Immature natural killer cell (primary cell): ENCODE data around the gene NDOR1. TPM values are rescaled to one million over a fixed set of nuclear protein-coding genes. Genes with fewer than 3 reads are reported as not detected.
A peak's percentile ranks its signal among the peaks of the same experiment; 100 is the strongest.

Experiments used
- DNase-seq, 3 donors: peaks; one replicate each; pipeline ENCODE4 v3.0.0; 2022; ENCODE audit warnings: mixed read lengths in 1 of 3
- H3K27ac Mint-ChIP-seq, 6 donors: one replicate each; pipeline ENCODE4 v1.8.0; 2020; ENCODE audit warnings: mixed read lengths in 6 of 6, mild to moderate bottlenecking in 5 of 6, inconsistent platforms in 4 of 6, moderate library complexity in 3 of 6
- H3K27me3 Mint-ChIP-seq, 3 donors: one replicate each; pipeline ENCODE4 v1.8.0; 2020 to 2021; ENCODE audit warnings: low read depth in 3 of 3, mild to moderate bottlenecking in 3 of 3, mixed read lengths in 3 of 3, moderate library complexity in 3 of 3, inconsistent platforms in 1 of 3
- H3K36me3 Mint-ChIP-seq, 3 donors: one replicate each; pipeline ENCODE4 v1.8.0; 2020; ENCODE audit warnings: mixed read lengths in 3 of 3, inconsistent platforms in 2 of 3, mild to moderate bottlenecking in 2 of 3
- H3K4me1 Mint-ChIP-seq, 2 donors: one replicate each; pipeline ENCODE4 v1.8.0; 2020; ENCODE audit warnings: inconsistent platforms in 2 of 2, mild to moderate bottlenecking in 2 of 2, mixed read lengths in 2 of 2, moderate library complexity in 1 of 2
- H3K4me3 Mint-ChIP-seq, 5 donors: one replicate each; pipeline ENCODE4 v1.8.0; 2020; ENCODE audit warnings: mild to moderate bottlenecking in 5 of 5, mixed read lengths in 5 of 5, inconsistent platforms in 3 of 5, moderate library complexity in 3 of 5
- H3K9me3 Mint-ChIP-seq, 6 donors: one replicate each; pipeline ENCODE4 v1.8.0; 2020; ENCODE audit warnings: mild to moderate bottlenecking in 6 of 6, mixed read lengths in 6 of 6, inconsistent platforms in 4 of 6, moderate library complexity in 3 of 6
- polyA plus RNA-seq, 3 donors: library from polyadenylated mRNA; unstranded; fragments of 300-500 nt; fragmentation: Illumina TruSeq; gene quantifications; one replicate each; pipeline ENCODE4 v1.2.3, GENCODE V29; 2021

The NDOR1 gene
- polyA plus RNA-seq, 3 donors from 2014 or later, result 1.7 to 10.3 (median 4.2) TPM

- Mint-ChIP-seq H3K4me3 (no peak overlapping the region), H3K9me3 (no peaks in the 10 kb centered on the region), H3K4me1 (peaks cover 17 to 20% of the 10 kb centered on the region in 2 donors), H3K36me3 (no peaks in the 10 kb centered on the region), H3K27me3 (peaks cover 2 to 10% (median 10%) of the 10 kb centered on the region in 3 donors), H3K27ac (no peak overlapping the region)
- DNase-seq, result no peak
Observed at GRCh38 chr9:137192448-137192780, 13.1 kb upstream of the NDOR1 start.

GRCh38 chr9:137192859-137193258, 12.6 kb upstream of the NDOR1 start:
- DNase-seq, result no peak
- no peak overlapping the region for H3K27ac Mint-ChIP-seq
- no peaks in the 10 kb centered on the region for H3K36me3 Mint-ChIP-seq
- H3K9me3 Mint-ChIP-seq, result no peaks in the 10 kb centered on the region
- H3K4me1 Mint-ChIP-seq, result peaks cover 12 to 16% of the 10 kb centered on the region in 2 donors
- peaks cover 2 to 8% (median 7%) of the 10 kb centered on the region in 3 donors for H3K27me3 Mint-ChIP-seq
- no peak overlapping the region for H3K4me3 Mint-ChIP-seq

DNA sequence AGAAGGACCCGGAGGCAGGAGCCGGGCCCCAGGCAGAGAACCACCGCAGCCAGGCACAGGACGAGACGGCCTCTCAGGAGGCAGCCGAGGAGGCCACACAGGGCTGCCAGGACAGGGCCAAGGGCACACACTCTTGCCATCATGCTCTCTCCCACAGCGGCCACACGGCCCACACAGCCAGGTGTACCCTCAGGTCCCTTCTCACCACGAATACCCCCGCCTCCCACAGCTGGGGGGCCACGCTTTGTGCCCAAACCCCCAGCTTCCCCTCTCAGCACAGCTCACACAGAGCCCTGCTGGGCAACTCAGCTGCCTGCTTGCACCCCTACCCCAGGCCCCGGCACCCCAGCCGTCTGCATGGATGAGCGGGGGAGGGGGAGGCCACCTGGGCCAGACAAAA, 11.7 kb upstream of the NDOR1 start:
- Mint-ChIP-seq H3K27me3 (peaks cover 0 to 2% (median 1%) of the 10 kb centered on the region in 3 donors), H3K27ac (no peak overlapping the region), H3K4me3 (no peak overlapping the region), H3K9me3 (no peaks in the 10 kb centered on the region), H3K4me1 (peaks cover 11 to 14% of the 10 kb centered on the region in 2 donors), H3K36me3 (no peaks in the 10 kb centered on the region)
- DNase-seq, result no peak

DNA sequence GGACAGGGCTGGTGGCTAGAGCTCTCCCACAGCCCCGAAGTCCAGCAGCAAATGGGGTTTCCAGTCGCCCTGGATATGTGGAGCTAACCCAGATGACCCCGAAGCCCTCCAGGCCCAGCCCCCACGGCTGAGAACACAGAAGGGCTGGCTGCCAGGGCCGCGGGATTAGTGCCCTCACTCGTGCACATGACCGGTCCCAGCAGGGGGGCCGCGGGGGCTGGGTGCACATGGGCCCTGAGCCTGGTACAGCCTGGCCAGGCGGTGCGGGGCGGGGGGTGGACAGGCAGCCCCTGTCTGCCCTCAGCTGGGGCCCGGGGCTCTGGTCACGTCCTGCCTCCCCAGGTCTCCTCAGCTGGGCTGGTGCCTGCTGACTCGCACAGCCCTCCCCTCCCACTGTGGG, 11.1 kb upstream of the NDOR1 start:
- H3K4me3 Mint-ChIP-seq, result no peak overlapping the region
- H3K27me3 Mint-ChIP-seq, result peaks cover 0 to 2% (median 1%) of the 10 kb centered on the region in 3 donors
- peaks cover 5 to 9% of the 10 kb centered on the region in 2 donors for H3K4me1 Mint-ChIP-seq
- no peaks in the 10 kb centered on the region for H3K9me3 Mint-ChIP-seq
- no peaks in the 10 kb centered on the region for H3K36me3 Mint-ChIP-seq
- H3K27ac Mint-ChIP-seq, result no peak overlapping the region
- no peak for DNase-seq

DNA sequence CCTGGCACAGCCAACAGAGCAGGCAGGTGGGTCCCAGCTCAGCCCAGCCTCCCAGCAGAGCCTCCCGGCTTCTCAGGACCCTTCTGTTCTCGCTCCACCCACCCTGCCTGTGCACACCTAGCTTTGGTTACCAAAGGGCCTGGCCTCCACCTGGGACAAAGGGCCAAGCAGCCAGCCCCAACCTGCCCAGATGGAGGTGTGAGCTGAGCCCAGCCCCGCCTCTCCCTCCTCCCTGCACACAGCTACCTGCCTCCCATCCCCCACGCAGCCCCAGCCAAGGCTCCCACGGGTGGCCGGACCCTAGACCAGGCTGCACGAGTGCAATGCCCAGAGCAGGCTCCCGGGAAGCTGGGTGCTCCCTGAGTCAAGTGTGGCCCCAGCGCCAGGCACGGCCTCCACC, 10.6 kb upstream of the NDOR1 start:
- DNase-seq, result no peak
- no peaks in the 10 kb centered on the region for H3K9me3 Mint-ChIP-seq
- no peak overlapping the region for H3K27ac Mint-ChIP-seq
- H3K27me3 Mint-ChIP-seq, result peaks cover 0 to 2% (median 1%) of the 10 kb centered on the region in 3 donors
- no peak overlapping the region for H3K4me3 Mint-ChIP-seq
- H3K4me1 Mint-ChIP-seq, result peaks cover 0 to 7% of the 10 kb centered on the region in 2 donors
- H3K36me3 Mint-ChIP-seq, result no peaks in the 10 kb centered on the region

- Mint-ChIP-seq H3K27me3 (peaks cover 0 to 2% (median 2%) of the 10 kb centered on the region in 3 donors), H3K4me3 (no peak overlapping the region), H3K9me3 (no peaks in the 10 kb centered on the region), H3K27ac (no peak overlapping the region), H3K4me1 (peaks cover 0 to 7% of the 10 kb centered on the region in 2 donors), H3K36me3 (no peaks in the 10 kb centered on the region)
- no peak for DNase-seq
Observed at GRCh38 chr9:137195525-137196220, 9.8 kb upstream of the NDOR1 start.

DNA sequence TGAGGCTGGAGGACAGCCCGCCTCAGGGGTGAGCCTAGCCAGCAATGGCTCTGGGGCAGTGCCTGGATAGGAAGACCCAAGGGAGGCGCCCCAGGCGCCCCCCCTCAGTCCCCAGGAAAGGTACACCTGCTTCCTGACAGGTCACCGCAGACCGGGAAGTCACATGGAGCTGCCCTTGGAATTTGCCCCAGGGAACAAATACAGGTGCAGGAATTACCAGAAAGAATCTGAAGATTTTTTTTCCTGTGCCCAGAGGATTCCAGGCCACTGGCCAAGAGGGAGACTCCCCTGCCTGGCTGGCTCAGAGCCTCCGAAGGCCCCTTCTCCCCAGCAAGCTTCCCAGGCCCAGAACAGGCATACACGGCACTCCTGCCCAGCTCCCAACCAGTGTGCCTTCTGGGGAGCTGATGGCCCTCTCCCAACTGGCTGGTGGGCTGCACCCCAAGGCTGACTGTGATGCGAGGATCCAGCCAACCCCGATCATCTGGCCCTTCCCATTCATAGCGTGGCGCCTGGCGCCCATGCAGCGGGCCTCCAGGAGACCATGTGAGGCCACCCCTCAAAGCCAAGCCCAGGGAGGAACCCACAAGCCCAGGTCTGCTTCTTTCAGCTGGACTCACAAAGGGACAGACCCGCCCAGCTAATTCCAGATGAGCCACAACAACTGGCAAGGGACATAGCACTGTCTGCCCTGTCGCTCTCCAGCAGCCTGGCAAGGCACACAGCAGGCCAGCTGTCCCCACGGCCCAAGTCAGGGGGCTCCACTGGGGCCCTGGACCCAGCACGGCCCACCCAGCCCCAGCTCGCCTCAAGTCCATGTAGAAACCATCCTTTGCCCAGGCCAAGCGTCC, 7.2 kb upstream of the NDOR1 start:
- no peaks in the 10 kb centered on the region for H3K9me3 Mint-ChIP-seq

DNA sequence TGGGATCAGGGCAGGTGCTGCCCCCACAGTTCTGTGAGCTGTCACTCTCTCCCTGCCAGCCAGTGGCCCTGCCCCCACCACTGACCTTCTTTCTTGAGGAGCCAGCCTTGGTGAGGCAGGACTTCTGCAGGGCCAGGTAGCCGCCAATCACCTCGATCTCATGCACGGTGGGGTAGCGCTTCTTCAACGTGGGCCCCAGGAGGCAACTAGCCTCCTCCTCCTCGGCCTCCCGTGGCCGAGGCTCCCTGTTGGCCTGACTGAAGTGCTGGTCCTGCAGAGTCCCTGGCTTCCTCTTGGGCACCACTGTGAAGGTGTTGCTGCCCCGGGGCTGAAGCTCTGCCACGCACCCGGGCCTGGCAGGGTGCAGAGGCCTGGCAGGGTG, 6.6 kb upstream of the NDOR1 start:
- DNase-seq, result no peak
- Mint-ChIP-seq H3K9me3 (no peaks in the 10 kb centered on the region), H3K36me3 (no peaks in the 10 kb centered on the region), H3K4me3 (peak overlapping the region in 1 of 5 donors; percentile 24), H3K27me3 (peaks cover 0 to 4% (median 0%) of the 10 kb centered on the region in 3 donors), H3K27ac (no peak overlapping the region), H3K4me1 (peaks cover 10 to 12% of the 10 kb centered on the region in 2 donors)

More for the DNA sequence above, 7.2 kb upstream of the NDOR1 start:
- no peak for DNase-seq
- Mint-ChIP-seq H3K27me3 (peaks cover 0 to 4% (median 0%) of the 10 kb centered on the region in 3 donors), H3K4me1 (peaks cover 7 to 12% of the 10 kb centered on the region in 2 donors), H3K4me3 (peak overlapping the region in 3 of 5 donors; percentile 24 to 46 (median 24)), H3K27ac (no peak overlapping the region), H3K36me3 (no peaks in the 10 kb centered on the region)

GRCh38 chr9:137199411-137200121, 5.9 kb upstream of the NDOR1 start:
- Mint-ChIP-seq H3K36me3 (no peaks in the 10 kb centered on the region), H3K27me3 (peaks cover 0 to 4% (median 0%) of the 10 kb centered on the region in 3 donors), H3K27ac (peak overlapping the region in 1 of 6 donors; percentile 48), H3K4me1 (peaks cover 15 to 18% of the 10 kb centered on the region in 2 donors), H3K4me3 (peak overlapping the region; percentile 61 to 81 (median 66)), H3K9me3 (no peaks in the 10 kb centered on the region)
- DNase-seq, result no peak

GRCh38 chr9:137200311-137201204, 4.9 kb upstream of the NDOR1 start, which contains the start of gene TPRN:
Gene TPRN, minus strand, starts transcription at chr9:137200741. Its CDS starts 30 bp downstream, at chr9:137200711.
- Mint-ChIP-seq H3K27ac (peak within 1 kb of the TSS; percentile 74 to 91 (median 80)), H3K36me3 (no peaks in the 10 kb centered on the region), H3K27me3 (peaks cover 0 to 4% (median 0%) of the 10 kb centered on the region in 3 donors), H3K9me3 (no peaks in the 10 kb centered on the region), H3K4me3 (peak within 1 kb of the TSS; percentile 83 to 87 (median 86)), H3K4me1 (peaks cover 21 to 24% of the 10 kb centered on the region in 2 donors)
- peak; percentile 99 for DNase-seq

DNA sequence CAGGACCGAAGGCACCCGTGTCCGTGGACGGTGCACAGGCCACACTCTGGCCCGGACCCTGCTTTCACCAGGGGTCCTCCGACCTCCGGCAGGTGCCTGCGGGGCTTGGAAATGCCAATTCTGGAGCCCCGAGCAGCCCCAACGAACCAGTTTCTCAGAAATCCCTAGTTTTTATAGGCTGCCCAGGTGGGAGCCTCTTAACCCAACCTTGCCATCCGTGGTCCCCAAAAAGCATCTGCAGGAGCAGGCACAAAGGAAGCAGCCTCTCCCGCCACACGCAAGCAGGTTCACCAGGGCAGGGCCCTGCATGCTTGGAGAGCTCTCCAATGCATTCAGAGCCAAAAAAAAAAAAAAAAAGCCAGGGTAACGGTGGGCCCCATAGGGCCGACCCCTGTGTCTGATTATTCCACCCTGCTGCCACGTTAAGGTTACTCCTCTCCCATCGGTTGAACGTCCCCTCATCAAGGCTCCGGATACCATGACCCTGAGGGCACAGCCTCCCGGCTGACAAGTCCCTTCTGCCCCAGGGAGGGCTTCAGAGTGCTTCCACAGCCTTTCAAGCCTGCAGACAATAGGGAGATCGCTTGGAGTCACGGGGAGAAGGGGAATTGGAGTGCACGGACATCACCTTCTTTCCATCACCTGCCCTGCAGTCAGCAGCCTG, 4.2 kb upstream of the NDOR1 start:
- Mint-ChIP-seq H3K27me3 (peaks cover 0 to 4% (median 0%) of the 10 kb centered on the region in 3 donors), H3K4me1 (peaks cover 28 to 31% of the 10 kb centered on the region in 2 donors), H3K36me3 (no peaks in the 10 kb centered on the region), H3K27ac (peak overlapping the region; percentile 74 to 91 (median 80)), H3K9me3 (no peaks in the 10 kb centered on the region), H3K4me3 (peak overlapping the region; percentile 83 to 87 (median 86))
- DNase-seq, result no peak

DNA sequence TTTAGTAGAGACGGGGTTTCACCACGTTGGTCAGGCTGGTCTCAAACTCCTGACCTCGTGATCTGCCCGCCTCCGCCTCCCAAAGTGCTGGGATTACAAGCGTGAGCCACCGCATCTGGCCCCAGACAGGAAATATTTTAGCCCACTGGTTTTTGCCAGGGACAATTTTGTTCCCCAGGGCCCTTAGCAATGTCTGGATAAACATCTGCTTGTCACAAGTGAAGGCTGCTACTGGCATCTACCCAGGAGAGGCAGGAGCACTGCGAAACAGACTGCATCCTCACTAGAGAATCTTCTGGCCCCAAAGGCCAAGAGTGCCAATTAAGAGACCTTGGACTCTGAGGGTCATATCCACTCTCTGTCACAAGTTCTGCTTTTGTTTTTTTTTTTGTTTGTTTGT, 2.5 kb upstream of the NDOR1 start:
- H3K4me3 Mint-ChIP-seq, result peak overlapping the region in 1 of 5 donors; percentile 7
- H3K27me3 Mint-ChIP-seq, result peaks cover 0 to 4% (median 2%) of the 10 kb centered on the region in 3 donors
- peaks cover 42 to 46% of the 10 kb centered on the region in 2 donors for H3K4me1 Mint-ChIP-seq
- no peaks in the 10 kb centered on the region for H3K36me3 Mint-ChIP-seq
- no peak for DNase-seq
- H3K27ac Mint-ChIP-seq, result no peak overlapping the region
- no peaks in the 10 kb centered on the region for H3K9me3 Mint-ChIP-seq
